Right lobe of liver (tissue), 4 donors: ENCODE results near the gene PRKAR1B.

Experiments used
- POLR2A ChIP-seq: fragments of 450-650 bp; IDR thresholded peaks from one replicate; pipeline ENCODE4 v1.6.1; 2017; ENCODE audit warnings: antibody characterized with exemption, mild to moderate bottlenecking
- TF ChIP-seq, protein P1 (sequence below), 4 donors: fragments of 200-600 bp in 3 of 4; fragments of 450-650 bp in 1 of 4; IDR thresholded peaks; one replicate each; pipeline versions ENCODE4 v1.5.1 to v1.8.0; 2016 to 2022; ENCODE audit warnings: antibody characterized with exemption in 4 of 4, mild to moderate bottlenecking in 2 of 4
- donor health status: DM: no; HTN: no; CAD: no.
- donor health status: DM: no; HTN: no; CAD: no.
- donor health status: DM: no; HTN: yes; CAD: no.

DNA sequence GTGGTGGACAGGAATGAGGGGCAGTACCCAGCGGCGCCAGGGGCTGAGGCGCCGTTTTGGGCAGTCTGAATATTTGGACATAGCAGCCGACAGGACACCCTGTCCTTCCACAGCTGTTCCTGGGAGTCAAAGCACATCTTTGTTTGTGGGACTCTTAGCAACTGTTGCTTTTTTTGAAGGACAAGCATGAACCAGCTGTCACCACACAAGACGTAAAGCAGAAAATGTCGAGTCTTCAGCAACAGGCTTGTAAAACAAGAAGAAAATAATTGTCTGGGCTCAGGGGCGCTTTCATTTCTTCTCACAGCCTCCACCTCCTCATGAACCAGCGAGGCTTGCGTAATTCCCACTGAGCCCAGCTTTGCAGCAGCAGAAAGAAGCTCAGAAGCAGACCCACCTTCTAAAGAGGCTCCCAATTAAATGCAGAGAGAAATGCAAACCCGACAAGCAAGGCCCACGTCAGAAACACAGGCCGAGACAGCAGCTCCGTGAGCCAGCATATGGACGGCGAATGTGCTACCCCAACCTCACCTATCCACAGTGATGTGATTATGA is 69.4 kb downstream of the PRKAR1B start:
- no peak for TF ChIP-seq POLR2A
- TF ChIP-seq, protein P1, sequence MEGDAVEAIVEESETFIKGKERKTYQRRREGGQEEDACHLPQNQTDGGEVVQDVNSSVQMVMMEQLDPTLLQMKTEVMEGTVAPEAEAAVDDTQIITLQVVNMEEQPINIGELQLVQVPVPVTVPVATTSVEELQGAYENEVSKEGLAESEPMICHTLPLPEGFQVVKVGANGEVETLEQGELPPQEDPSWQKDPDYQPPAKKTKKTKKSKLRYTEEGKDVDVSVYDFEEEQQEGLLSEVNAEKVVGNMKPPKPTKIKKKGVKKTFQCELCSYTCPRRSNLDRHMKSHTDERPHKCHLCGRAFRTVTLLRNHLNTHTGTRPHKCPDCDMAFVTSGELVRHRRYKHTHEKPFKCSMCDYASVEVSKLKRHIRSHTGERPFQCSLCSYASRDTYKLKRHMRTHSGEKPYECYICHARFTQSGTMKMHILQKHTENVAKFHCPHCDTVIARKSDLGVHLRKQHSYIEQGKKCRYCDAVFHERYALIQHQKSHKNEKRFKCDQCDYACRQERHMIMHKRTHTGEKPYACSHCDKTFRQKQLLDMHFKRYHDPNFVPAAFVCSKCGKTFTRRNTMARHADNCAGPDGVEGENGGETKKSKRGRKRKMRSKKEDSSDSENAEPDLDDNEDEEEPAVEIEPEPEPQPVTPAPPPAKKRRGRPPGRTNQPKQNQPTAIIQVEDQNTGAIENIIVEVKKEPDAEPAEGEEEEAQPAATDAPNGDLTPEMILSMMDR (IDR thresholded peaks at IDR 0.05) = no peak
